ENCODE measurements around the gene CDCA7.
A peak's percentile ranks its signal among the peaks of the same experiment; 100 is the strongest.
"Not testable (repeated sequence)": the region's sequence is repeated elsewhere in the genome, so short reads cannot be mapped to it uniquely, and the experiment has no call there.

The CDCA7 gene

DNA sequence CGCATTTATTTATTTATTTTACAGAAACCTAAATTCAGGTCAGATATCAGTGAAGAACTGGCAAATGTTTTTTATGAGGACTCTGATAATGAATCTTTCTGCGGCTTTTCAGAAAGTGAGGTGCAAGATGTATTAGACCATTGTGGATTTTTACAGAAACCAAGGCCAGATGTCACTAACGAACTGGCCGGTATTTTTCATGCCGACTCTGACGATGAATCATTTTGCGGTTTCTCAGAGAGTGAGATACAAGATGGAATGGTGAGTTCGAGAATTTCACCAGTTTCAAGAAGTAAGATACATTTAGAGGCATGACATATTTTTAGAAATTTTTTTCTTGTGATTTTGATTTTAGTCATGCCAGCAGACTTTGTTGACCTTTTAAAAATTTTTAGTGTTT, 4.6 kb downstream of the CDCA7 start:
- DNase-seq (ENCODE audit: low spot score), result no peak

DNA sequence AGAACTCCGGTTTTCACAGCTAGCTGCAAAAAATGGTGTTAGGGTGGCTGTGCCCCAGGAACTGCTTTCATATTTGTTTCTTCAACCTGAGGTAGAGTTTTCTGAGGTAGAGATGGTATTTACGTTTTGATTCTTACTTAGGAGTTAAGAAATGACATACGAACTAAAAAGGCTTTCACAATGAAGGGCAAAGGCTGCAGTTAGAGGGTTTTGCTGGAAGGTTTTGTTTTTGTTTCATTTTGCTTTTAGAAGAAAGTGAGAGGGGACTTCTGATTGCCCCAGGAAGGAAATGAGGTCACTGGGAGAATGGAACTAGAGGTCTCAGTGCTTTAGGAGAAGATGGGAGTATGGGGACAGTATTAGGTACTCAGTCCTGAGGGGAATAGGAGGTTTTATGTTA, 15.5 kb downstream of the CDCA7 start:
- DNase-seq (ENCODE audit: low spot score), result no peak

DNA sequence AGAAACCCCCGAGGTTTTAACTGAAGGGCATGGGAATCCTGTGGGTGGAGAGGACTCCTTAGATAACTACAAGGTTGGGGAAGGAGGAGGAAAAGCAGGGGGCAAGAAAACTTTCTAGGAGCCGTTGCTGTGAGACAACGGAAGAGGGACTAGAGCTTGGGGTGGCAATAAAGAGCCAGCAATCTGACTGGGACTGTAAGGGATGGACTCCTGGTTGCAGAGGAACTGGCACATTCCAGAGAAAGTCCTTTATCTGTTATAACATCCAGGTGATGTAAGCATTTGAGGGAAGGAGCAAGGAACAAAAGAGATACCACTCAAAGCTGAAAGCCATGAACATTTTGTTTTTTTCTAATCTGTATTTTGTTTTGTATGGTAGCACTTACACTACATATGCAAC, 16.4 kb downstream of the CDCA7 start:
- DNase-seq (ENCODE audit: low spot score), result no peak

DNA sequence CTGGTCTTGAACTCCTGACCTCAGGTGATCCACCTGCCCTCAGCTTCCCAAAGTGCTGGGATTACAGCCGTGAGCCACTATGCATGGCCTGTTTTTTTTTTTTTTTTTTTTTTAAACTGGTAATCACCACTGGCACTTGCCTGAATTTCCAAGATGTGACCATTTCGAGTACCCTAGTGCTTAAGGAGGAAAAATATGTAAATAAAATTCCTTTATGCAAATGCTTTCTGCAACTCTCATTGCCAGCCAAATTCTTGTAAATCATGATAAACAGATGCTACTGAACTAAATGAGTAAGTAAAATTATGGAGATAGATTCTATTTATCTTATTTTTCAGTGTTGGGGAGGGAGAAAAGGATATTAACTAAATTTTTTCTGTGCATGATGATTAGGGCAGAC, 18.6 kb downstream of the CDCA7 start:
- no peak for DNase-seq (ENCODE audit: low spot score)

DNA sequence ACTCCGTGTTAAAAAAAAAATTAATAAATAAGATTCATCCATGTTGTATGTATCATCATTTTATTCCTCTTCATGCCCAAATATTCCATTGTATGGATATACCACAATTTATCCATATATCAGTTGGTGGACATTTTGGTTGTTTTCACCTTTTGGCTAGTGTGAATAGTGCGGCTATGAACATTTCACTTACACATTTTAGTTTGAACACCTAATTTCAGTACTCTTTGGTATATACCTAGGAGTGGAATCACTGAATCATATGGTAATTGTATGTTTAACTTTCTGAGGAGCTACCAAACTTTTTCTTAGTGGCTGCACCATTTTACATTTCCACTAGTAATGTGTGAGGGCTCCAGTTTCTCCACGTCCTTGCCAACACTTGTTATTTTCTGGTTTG, 20.0 kb downstream of the CDCA7 start:
- DNase-seq (ENCODE audit: low spot score), result no peak

DNA sequence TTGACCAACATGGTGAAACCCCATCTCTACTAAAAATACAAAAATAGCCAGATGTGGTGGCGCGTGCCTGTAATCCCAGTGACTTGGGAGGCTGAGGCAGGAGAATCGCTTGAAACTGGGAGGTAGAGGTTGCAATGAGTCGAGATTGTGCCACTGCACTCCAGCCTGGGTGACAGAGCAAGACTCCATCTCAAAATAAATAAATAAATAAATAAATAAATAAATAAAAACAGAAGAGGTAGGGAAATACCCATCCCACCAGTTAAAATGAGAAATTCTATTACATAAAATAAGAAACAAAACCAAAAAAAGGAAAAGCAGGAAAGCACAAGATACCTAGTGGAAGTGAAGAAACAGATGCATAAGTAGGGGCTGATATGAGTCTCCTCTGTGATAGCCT, 30.9 kb downstream of the CDCA7 start:
- DNase-seq (ENCODE audit: low spot score), result not testable (repeated sequence)

DNA sequence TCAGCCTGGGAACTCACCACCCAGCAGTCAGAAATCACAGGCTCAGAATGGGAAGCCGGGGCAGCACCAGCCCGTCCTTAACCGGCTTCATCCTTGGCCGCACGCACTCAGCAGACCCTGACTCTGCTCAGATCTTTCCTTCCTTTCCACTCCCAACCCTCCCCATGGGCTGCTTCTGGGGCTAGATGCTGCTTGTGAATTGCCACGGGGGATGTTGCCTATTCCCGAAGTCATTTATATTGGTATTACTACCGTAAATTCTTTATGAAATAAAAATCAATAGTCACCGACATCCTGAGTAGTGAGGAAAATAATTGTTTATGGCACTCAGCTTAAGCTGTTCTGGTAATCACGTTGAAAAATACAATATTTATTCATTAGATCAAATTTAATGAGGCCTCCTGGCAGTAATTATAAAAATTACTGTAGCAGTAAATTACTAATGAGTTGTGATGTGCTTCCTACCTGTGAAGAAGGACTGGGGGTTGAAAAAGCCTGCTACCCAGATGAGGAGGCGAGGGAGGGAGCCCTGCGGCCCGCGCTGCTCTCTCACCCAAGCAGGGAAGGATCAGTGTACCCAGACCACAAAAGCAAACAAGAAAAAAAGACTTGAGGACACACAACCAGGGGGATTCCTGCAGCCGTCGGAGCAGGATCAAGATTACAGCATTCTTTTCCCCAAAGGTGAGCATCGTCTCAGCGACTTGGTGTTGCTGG, 31.5 kb downstream of the CDCA7 start:
- DNase-seq (ENCODE audit: low spot score), result no peak

DNA sequence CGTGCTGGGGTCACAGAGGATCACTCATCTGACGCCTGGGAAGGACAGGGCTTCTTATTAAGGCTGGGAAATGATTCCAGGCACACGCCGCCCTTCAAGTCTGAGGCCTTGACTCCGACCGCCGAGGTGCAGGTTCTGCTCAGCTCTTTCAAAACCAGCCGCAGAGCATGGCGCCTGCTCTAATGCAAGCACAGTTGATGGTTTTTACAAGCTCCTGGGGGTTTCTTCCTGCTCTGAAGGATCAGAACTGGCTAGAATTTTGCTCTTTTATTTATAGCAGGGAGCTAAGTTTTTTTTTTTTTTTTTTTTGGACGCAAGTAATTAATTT, 32.0 kb downstream of the CDCA7 start:
- no peak for DNase-seq (ENCODE audit: low spot score)

DNA sequence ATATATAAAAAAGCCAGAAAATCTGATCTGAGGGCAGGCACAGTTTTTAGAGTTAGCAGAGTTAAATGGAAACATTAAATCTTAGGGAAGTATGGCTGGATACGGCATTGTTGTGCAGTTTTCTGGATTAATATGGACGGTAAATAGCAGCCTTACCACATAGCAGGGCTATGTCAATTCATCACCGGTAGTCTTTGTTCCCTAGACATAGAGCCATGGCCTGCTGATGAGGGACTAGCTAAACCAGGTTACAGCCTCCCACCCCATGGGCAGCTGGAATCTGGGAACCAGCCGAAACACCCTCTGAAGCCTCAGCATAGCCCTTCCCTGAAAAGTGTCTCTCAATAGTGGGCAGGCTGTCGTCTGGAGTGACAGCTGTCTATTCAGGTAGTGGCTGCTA, 32.4 kb downstream of the CDCA7 start:
- DNase-seq (ENCODE audit: low spot score), result no peak

DNA sequence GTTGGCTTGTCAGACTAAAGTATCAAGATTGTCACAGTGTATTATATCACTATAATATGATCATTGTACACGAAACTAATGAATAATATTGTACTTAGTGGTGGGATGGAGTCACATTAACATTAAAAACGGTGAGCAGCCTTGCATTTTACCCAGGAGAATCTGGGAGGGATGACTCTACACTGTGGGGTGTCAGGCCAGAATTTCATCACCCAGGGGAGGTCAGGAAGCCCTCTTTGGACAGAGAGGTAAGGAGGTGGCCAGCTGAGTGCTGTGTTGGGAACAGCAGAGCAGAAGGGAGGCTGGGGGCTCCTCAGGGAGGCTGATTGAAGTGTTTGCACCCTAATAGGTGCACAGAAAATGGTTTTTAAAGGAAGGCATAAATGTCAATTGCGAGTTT, 33.0 kb downstream of the CDCA7 start:
- no peak for DNase-seq (ENCODE audit: low spot score)

DNA sequence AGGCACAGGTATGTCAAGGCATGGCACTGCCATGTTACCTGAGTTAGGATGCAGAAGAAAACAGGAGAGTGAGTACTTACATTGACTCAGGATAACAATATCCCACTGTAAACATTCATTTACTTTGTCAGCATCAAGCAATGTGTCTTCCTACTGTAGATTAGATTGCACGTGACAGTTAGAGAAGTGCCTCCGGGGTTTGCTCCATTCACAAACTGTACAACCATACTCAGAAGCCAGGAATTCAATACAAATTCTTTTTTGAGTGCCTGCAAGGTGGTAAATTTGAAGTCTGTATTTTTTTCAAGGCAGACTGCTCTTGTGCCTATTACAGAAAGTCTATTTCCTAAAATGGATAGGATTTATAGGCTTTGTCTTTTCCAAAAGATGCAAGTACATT, 34.1 kb downstream of the CDCA7 start:
- DNase-seq (ENCODE audit: low spot score), result no peak

DNA sequence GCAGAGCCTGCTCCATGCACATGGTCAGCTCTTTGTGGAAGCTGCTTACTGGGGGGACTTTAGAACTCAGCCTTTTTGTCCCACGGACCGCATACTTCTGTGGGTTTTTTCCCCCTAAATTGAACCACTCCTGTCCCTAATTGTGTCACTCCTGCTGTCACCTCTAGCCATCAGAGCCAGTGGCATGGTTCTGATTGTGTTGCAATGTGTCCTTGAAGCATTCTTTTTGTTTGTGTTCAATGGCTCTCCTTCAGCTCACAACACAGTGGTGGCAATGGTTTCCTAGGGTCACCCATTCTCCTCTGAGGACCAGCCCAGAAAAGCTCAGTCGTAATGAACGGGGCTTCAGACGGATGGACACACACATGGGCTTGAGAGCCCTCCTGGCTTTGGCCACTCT, 35.4 kb downstream of the CDCA7 start:
- DNase-seq (ENCODE audit: low spot score), result no peak

DNA sequence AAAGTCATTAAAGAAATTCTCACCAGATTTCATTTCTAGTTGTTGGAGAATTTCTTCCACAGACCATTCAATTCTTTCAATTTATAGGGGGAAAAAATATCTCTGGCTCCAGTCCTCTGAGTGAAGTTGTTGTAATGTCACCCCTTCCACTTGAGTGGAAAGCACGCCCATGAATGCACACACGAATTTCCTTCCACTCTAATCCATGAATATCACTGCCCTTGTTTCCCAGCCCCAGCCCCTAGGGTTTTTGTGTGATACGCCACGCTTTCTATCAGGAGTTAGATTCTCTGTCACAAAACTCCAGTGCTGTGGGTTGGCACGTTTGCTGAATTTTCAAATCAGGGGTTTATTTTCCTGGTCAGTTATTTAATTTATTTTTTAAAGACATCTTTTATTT, 38.1 kb downstream of the CDCA7 start:
- DNase-seq (ENCODE audit: low spot score), result no peak

DNA sequence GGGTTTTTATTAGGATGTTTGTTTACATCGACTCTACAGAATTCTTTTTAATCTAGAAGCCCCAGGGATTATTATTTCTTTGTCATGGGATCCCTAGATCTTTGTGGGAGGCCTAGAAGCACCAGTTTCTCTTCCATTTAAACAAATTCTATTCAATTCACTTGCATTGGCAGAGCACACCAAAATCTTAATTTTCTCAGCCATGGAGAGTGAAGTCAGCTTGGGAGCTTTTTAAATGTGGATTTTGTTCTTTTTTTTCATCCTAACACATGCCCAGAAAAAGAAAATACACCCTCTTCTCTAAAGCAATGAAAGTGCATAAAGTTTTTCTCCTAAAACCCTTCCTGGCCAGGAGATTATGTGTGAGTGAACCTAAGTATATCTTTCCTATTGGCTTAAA, 38.5 kb downstream of the CDCA7 start:
- no peak for DNase-seq (ENCODE audit: low spot score)

DNA sequence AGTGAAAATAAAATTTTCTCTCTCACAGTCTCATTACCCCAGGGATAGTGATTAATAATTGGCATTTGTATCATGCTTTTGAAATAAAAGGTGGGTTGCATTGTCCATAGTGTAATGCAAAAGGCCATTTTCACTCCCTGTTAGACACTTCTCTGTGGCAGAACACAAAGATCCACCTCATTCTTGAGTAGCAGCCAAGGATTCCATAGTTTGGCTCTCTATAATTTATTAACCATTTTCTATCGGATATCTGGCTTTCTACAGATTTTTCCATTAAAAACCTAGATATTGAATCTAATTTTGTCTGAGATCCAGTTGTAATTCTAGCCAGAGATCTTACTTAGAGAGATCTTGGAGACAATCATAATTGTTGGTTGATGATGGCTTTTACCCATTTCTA, 39.0 kb downstream of the CDCA7 start:
- DNase-seq (ENCODE audit: low spot score), result no peak

DNA sequence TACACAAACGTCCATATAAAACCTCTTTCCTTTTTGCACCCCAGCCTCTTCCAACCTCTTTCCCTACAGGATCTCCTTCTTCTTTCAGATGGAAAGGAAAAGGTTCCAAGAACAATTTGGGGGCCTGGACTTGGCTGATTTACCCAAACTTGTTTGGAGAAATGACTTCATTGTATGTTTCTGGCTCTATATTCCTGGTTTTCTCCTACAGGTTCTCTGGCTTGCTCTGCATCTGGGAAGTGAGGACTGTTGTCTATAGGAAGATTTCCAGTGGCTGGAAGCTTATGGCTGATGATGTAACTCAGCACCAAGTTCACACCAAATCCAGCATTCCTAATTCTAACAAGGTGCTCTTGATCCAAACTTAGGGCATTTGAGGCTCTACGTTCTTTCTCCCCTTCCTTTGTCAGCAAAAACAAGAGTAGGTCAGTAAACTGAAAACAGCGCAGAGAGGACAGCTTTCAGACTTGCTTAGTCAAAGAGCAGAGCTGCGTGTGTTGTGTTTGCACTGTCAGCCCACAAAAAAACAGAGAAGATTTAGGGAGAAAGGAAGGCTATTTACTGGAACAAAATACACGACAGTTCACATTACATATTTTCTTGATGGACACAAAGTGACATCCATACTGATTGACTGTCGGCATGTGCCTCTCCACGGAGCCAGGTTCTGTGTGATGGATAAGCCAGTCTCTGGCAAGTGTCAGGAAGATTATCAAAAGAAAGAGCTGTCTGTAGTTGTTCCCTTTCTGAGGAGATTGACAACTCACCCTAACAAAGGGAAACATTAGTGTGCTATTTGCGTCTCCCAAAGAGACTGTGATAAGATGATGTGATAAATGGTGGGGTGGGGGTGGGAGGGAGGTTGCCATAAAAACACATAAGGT, 39.7 kb downstream of the CDCA7 start:
- DNase-seq (ENCODE audit: low spot score), result no peak

DNA sequence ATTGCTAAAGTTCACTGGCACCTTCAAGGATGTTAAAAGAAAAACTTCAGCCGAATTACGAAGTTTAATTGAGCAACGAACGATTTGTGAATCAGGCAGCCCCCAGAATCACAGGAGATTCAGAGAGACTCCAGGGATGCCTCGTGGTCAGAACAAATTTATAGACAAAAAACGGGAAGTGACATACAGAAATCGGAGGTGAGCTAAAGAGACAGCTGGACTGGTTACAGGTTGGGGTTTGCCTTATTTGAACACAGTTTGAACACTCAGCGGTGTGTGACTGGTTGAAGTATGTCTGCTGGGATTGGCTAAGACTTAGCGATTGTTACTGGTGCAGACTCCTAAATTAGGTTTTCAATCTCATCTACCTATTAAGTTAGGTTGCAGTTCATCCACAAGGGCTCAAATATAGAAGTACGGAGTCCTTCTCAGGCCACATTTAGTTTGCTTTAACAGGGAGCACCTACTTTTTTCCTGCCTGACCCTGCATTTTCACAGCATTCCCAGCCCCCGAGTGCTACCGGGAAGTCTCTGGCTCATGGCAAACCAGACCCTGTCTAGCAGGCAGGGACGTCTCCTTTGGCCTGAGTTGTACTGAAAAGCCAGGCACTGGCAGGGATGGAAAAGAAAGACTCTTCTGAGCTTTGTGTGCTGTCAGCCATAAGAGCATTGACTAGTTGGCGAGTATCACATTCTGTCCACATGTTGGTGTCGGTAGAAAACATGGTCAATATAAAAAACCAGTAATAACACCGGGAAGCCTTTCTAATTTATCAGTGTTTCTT, 41.1 kb downstream of the CDCA7 start:
- no peak for DNase-seq (ENCODE audit: low spot score)

DNA sequence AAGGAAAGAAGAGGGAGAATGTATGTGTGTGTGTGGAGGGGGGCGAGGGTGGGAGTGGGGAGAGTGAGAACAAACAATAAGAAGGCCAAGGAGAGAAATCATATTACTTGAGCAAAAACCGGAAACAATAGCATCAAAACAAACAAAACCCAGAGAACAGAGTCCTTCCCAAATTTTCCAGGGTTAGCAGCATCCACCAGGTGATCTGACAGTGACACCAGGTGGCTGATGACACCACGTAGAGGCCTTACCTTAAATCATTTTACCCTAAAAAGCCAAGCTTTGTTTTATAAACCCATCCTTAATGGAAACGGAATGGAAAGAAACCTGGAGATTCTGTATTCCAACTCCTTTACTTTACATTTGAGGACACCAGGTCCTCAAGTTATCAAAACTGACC, 42.9 kb downstream of the CDCA7 start:
- DNase-seq (ENCODE audit: low spot score), result no peak

DNA sequence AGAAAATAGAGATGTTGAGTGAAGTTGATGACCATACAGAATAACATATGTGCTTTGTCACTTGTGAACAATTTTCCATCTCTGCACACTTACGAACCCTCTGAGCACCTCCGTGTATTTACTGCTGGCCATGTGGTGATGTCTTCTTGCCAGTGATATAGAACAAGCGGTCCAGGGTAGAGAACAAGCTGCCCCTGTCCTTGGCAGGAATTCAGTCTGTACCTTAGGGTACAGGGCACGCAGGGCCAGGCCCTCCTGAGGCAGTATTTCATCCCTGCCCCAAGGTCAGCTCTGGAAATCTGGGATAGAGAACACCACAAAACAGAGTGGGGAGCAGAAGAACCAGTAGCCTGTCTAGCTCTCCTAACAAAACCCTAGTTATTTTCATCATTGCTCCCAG, 44.6 kb downstream of the CDCA7 start:
- no peak for DNase-seq (ENCODE audit: low spot score)

DNA sequence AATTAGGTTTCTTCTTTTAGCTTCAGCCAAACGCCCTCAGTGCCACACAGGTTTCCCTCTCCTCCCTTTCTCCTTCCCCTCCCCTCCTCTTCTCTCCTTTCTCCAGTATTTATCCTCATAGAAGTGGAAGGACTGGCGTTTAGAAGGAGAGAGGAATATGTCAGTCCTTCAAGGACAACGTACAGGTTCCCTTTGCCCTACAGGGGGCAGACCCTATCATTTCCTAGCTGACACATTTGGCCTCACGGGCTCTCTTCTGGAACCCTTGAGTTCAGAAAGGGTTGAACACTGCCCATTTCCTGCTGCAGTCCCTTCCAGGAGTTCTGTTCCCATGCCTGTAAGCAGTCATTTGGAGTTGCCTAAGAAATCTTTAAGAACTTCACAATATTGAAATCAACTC, 46.1 kb downstream of the CDCA7 start:
- no peak for DNase-seq (ENCODE audit: low spot score)

DNA sequence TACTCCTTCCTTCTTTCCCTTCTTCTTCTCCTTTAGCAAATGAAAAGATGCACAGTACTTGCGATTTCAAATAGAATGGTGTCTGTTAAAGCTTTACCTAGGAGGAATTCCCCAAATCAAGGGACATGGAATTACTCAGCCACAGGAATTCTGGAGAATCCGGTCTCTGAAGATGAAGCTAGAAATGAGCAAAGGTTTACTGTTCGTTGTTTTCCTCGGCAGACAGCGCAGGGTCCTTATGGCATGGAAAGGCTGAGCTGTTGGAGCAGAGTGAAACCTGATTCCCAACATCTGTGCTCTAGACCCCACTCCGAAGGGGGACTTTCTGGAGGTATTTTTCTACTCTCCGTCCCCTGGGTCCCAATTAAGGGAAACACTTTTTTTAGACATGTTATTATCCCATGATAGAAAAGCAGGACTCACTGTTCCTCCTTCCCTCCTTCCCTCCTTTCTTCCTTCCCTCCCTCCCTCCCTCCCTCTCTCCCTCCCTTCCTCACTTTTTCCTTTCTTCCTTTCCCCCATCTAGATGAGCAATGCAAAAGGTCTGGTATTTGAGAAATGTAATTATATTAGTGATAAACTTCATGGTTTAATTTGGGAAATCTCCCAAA, 47.1 kb downstream of the CDCA7 start:
- DNase-seq (ENCODE audit: low spot score), result no peak

DNA sequence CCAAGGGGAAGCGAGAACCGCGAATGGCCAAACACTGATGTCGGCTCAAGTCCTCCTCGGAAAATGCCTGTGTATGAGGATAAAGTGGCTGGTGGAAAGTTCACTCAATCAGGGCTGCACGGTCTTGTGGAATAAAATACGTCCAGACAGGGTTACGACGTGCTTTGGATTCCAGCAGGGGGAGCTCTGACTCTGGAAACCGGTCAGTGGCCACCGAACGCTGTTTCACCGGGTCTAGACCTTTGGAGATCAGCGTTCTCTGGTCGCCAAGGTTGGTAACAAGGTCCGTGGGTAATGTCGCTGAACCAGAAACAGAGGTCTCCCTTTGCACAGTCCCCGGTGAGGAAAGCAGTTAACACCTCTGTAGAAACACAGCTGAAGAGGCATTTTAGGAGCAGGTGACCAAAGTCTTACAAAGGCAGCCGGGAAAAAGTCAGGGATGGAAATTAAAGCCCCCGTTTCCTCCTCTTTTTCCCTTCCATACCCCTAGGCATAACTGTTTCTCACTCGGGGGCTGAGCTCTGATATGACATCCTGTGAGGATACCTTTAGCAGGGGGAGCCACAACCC, 47.8 kb downstream of the CDCA7 start:
- DNase-seq (ENCODE audit: low spot score), result peak; percentile 69

Measured in putamen (tissue), 1 donor.